Measurements from ENCODE around the gene RGS19. TPM values are rescaled to one million over a fixed set of nuclear protein-coding genes. Genes with fewer than 3 reads are reported as not detected.

RGS19 gene
- polyA plus RNA-seq, 3 donors, result 4.9 to 19.9 (median 19.2) TPM

DNA sequence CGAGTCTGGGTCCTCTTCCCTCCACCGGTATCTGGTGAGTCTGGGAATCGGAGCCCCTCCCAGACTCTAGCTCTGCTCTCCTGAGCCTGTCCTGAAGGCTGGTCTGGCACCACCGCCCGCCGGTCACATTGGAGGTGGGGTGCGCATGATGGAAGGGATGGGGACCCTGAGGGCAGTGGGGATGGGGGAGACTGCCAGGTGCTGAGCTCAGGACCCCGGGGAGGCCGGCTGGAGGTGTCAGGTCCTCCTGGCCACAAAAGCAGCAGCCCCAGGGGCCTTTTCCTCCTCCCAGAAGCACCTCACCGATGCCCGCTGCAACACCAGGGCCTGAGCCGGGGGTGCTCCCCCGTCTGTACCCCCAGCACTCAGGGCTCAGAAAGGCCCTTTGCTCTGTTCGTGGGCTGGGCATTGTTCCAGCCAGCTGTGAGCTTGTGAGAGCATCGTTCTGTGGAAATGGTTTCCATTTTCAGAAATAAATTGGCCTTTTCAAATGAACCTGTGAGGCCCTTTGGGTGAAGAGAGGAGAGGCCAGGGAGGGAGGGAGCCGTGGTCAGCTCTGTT is 30.6 kb upstream of the RGS19 start:
- 69 to 72% (median 72%) methylated on average over 16 of the region's 16 CpGs for WGBS, 3 donors
- H3K27ac ChIP-seq (ENCODE audit: low read depth, low read length), result no peak overlapping the region

DNA sequence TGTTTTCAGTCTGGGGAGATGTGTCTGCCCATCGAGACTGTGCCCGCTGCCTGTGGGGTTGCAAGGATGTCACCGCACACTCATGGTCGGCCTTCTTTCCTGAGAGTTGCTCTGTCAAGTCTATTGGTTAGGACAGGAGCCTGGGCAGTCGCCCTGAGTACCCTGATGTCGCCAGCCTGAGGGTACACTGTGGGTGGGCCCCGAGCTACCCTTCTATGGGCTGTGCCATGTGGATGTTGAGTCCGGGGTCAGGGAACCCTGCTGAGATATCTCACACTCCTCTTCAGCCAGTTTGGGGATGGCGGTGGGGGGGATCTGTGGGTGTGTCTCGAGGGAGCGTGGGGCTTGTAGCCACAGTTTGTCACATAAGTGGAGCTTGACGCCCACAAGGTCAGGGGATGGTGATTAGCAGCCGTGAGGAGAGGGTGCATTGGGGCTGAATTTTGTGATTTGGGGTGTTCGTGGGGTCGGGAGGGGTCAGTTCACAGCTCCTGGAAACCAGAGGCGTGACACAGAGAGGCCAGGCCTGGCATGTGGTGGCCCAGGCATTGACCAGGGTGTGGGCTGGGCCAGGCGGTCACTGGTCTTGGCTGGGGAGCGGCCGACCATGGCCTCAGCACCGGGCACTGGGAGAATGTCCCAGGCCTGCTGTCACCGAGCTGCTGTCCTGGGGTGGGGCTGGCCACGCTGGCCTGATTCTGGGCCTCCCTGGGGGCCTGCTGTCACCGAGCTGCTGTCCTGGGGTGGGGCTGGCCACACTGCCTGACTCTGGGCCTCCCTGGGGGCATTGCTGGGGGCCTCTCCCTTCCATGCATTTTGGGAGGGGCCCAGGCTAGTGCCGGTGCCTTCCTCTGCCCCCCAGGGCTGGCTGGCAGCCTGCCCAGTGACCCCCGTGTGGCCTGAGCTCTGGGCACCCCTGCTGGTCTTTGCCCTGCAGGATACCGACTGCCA is 29.7 kb upstream of the RGS19 start:
- 77 to 84% (median 78%) methylated on average over 24 to 26 of the region's 26 CpGs for WGBS, 3 donors

DNA sequence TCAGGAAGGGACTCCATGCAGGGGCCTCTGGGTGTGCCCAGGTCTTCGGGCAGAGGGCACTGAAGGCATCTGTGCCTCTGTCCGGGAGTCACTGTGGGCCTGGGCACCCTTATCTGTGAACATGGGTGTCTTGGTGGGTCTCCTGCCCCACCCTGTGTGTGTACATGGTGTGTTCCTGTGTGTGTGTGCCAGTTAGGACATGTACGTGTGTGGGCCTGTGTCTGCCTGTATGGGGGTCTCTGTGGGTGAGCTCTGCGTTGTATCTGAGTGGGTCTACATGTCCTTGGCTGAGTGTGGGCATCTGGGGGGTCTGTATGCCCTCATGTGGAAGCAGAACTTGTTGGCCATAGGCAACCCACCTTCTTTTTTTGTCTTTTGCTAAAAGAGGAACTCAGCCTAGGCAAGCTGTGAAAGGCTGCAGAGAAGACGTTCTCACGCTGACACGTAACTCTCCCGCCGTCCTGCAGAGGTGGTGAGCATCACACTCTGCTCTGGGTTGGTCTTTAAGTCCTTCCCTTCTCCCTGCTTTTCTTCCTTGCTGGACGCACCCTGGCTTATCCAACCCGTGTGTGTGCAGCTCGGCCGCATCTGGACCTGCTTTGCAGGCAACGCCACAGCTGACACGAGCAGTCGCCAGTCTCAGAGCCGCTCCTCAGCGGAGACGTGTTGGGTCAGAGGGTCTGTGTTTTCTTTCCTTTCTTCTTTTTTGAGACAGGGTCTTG is 28.6 kb upstream of the RGS19 start:
- H3K27ac ChIP-seq (ENCODE audit: low read depth, low read length), result no peak overlapping the region
- 45 to 67% (median 53%) methylated on average over 19 of the region's 19 CpGs for WGBS, 3 donors

More for the DNA sequence above, 29.7 kb upstream of the RGS19 start:
- H3K27ac ChIP-seq (ENCODE audit: low read depth, low read length), result no peak overlapping the region

DNA sequence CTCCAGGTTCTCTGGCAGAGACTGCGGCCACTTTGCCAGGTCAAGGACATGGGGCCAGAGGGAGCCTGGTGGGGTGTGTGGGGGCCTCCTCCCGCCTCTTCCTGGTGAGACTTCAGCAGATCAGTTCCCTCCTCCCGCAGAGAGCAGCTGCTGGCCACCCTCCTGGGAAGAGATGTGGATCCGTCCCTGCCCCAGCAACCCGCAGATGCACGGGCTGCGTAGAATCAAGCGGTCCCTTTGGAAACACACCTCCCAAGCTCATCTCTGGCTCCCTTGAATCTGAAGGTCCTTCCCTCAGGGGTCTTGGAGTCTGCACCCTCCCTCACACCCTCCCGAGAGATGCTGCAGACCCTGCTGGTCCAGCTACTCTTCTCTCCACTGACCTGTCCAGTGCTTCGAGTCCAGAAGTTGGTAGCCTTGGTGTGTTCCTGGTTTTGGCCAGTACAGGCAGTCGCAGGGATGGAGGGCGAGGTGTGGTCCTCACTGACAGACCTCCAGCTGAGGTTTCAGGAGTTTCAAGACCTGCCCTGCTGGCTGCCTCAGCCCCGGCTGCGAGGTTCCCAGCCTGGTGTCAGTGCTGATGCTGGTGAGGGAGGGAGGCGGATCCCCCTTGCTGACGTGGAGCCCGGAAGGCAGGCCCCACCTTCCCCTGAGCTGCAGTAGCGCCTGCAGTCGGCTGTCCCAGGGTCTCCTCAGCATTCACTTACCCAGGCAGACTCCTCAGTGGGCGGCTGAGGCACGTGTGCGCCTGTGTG is 27.8 kb upstream of the RGS19 start, which contains the start of gene NPBWR2:
Gene NPBWR2 (minus strand): TSS at position 585 of the 755 bp plus-strand sequence. CDS start 734 bp downstream, outside the sequence.
- no peak within 1 kb of the TSS for H3K27ac ChIP-seq (ENCODE audit: low read depth, low read length)
- 51 to 58% (median 52%) methylated on average over 22 of the region's 22 CpGs for WGBS, 3 donors

- WGBS, 3 donors, result 86 to 92% (median 91%) methylated on average over 28 of the region's 28 CpGs
- H3K27ac ChIP-seq (ENCODE audit: low read depth, low read length), result no peak overlapping the region
Measured at GRCh38 chr20:64106435-64106961, 27.2 kb upstream of the RGS19 start.

DNA sequence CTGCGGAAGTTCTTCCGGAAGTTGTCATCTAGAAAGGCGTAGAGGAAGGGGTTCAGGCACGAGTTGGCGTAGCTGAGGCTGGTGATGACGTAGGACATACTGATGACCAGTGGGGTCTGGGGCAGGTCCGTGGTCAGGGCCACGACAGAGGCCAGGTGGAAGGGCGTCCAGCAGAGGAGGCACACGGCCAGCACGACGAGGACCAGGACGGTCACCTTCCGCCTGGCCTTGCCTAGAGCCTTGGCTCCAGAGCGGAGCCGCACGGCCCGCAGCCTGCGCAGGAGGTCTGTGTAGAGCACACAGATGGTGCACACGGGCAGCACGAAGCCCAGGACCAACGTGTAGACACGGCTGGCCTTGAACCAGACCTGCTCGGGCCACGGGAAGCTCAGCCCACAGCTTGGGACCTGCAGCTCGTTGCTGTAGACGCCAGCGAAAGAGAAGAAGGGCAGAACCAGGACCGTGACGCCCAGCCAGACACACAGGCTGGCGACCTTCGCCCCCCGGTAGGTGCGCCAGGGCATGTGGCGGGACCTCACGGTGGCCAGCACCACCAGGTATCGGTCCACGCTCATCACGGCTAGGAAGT is 26.6 kb upstream of the RGS19 start:
- 91 to 93% (median 92%) methylated on average over 37 to 39 of the region's 39 CpGs for WGBS, 3 donors
- H3K27ac ChIP-seq (ENCODE audit: low read depth, low read length), result no peak overlapping the region

DNA sequence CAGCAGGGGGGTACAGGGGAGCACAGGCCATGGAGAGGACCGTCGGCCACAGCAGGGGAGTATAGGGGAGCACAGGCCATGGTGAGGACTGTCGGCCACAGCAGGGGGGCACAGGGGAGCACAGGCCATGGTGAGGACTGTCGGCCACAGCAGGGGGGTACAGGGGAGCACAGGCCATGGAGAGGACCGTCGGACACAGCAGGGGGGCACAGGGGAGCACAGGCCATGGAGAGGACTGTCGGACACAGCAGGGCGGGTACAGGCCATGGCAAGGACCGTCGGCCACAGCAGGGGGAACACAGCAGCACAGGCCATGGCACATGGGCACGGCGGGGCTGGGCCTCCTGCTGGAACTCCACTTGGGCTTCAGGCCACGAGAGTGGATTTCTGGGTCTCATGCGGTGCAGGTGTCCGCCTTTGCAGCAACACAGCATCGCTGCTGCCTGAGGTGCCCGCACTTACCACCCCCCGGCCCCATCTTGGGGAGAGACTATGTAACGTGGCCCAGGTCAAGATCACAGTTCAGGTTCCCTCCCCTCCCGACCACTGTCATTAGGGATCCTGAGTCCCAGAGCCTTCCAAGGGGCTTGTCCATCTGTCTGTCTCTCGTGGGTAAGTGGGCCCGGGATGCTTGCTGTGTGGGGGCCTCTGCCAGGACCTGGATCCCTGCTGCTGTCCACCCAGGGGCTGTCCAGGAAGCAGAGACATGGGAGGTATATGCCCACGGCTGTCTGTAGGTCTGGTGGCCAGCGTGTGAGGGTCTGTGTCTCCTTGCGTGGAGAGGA is 25.5 kb upstream of the RGS19 start:
- 81 to 87% (median 86%) methylated on average over 25 of the region's 25 CpGs for WGBS, 3 donors
- H3K27ac ChIP-seq (ENCODE audit: low read depth, low read length), result no peak overlapping the region

DNA sequence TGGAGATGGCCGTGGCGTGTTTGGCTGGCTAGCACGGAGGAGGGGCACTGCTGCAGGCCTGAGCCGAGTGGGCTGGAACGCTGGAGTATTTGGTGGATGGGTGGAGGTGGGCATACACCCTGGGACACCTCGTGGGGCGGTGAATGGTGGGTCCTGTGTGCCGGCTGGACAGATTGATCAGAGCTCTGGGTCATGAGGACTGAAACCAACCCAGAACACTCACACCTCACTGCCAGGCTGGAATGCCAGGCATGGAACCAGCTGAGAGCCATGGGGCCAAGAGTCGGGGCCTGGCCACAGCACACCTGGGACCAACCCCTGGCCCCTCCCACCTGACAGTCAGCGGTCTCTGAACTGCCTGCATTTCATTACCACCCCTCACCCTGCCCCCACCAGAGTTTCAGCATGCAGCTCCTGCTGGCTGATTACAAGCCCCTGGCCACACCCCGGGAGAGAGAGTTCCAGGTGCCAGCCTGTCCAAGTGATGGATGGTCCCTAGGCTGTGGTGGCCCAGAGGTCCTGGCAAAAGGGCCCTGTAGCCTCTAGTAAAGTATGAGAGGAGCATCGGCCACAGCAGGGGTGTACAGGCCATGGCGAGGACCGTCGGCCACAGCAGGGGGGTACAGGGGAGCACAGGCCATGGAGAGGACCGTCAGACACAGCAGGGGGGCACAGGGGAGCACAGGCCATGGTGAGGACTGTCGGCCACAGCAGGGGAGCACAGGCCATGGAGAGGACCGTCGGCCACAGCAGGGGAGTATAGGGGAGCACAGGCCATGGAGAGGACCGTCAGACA is 24.8 kb upstream of the RGS19 start:
- H3K27ac ChIP-seq (ENCODE audit: low read depth, low read length), result no peak overlapping the region
- WGBS, 3 donors, result 68 to 69% (median 68%) methylated on average over 20 of the region's 20 CpGs

DNA sequence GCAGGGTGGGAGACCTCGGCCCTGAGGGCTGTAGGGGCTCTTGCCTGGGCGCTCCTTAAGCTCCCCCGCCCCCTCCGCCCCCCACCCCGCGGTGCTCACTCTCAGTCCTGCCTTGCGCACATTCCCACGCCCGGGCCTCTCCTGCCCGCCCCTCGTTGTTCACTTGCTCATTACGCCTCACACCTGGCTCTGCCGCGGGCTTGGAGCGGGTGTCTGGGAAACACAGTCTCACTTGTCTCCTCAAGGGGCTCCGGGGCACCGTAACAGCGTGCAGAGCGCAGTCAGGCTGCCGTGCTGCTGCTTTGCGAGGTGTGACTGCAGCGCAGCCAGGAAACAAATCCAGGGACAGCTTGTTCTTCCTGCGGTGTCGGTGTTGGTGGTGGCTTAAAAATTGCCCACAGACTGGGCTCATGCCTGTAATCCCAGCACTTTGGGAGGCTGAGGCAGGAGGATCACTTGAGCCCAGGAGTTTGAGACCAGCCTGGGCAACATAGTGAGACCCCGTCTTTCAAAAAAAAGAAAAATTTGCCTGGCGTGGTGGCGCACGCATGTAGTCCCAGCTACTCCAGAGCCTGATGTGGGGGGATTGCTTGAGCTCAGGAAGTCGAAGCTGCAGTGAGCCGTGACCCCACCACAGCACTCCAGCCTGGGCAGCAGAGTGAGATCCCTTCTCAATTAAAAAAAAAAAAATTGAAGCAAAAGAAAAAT is 23.5 kb upstream of the RGS19 start:
- H3K27ac ChIP-seq (ENCODE audit: low read depth, low read length), result no peak overlapping the region
- whole genome bisulfite sequencing, 3 donors, result 19 to 22% (median 21%) methylated on average over 25 to 30 of the region's 30 CpGs

- WGBS, 3 donors, result 5 to 6% (median 6%) methylated on average over 56 to 64 of the region's 64 CpGs
- no peak overlapping the region for H3K27ac ChIP-seq (ENCODE audit: low read depth, low read length)
Measured at GRCh38 chr20:64101731-64102621, 22.7 kb upstream of the RGS19 start.

- WGBS, 3 donors, result 67 to 91% (median 90%) methylated on average over 9 of the region's 9 CpGs
- no peak overlapping the region for H3K27ac ChIP-seq (ENCODE audit: low read depth, low read length)
Measured at GRCh38 chr20:64100946-64101688, 21.8 kb upstream of the RGS19 start.

GRCh38 chr20:64100566-64100888 is 21.2 kb upstream of the RGS19 start:
- WGBS, 3 donors, result 63 to 79% (median 69%) methylated on average over 4 of the region's 4 CpGs
- H3K27ac ChIP-seq (ENCODE audit: low read depth, low read length), result no peak overlapping the region

DNA sequence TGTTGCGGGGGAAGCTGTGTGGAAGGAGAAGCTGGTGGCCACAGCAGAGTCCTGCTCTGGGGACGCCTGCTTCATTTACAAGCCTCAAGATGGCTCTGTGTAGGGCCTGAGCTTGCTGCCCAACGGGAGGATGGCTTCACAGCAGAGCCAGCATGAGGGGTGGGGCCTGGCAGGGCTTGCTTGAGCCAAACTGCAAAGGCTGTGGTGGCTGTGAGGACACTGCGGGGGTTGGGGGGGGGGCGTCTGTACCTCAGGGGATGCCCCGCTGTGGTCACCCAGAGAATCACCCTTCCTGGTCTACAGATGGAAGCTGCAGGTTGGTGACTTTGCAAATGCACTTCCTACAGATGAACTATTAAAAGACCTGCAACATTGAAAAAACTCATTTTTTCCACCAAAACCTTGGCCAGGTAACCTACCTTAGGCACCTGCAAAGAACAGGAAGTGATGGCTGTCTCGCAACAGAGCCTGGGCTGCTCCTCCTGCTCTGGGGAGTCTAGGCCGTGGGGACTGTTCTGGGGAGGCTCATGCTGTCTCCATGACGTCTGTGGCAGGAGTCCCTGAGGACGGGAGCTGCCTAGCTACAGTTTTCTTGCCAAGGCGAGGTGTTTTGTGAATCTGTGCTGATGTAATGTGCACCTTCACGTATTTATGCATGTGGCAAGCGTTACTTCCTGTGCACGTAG is 20.7 kb upstream of the RGS19 start:
- 71 to 78% (median 76%) methylated on average over 14 of the region's 14 CpGs for WGBS, 3 donors

More for the DNA sequence above, 20.7 kb upstream of the RGS19 start:
- H3K27ac ChIP-seq (ENCODE audit: low read depth, low read length), result no peak overlapping the region
